GM12874 (cell line): ENCODE results near the gene PRKAR2B.

Experiments used
- TF ChIP-seq, protein P1 (sequence below): IDR thresholded peaks from 2 replicates; pipeline ENCODE4 v1.5.1; 2011; ENCODE audit warnings: low read depth, mild to moderate bottlenecking, control low read depth, low read length, moderate library complexity; ENCODE audit not compliant: insufficient read depth

Gene PRKAR2B

DNA sequence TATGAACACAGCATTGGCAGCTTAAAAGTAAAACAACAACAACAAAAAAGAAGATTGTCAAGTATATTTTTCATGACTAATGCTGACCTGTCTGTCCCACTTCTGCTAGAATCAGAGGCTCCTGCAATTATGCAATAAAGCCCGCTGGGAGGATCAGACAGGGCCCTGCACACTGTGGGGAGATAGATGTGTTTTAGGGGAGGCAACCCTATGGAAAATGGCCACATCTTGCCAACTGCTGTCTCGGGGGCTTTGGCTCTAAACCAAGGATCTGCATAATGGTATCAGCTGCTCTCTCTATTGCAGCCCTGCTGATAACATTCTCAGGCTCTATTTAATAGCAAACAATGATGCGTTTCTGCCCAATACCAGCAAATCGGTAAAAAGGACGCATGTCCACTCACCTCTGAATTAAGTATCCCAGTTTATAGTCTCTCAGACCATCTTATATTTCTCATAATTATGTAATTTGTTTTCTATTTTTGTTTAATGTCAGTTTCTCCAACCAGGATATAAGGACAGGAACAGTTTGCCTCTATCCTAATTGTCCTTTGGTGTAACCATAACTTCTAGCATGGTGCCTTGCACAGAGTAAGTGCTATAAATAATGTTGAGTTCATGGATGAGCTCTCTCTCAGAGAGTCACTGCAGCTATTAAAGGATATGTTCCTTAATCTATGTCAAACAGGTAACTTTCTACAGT is 15.3 kb upstream of the PRKAR2B start:
- TF ChIP-seq, protein P1, sequence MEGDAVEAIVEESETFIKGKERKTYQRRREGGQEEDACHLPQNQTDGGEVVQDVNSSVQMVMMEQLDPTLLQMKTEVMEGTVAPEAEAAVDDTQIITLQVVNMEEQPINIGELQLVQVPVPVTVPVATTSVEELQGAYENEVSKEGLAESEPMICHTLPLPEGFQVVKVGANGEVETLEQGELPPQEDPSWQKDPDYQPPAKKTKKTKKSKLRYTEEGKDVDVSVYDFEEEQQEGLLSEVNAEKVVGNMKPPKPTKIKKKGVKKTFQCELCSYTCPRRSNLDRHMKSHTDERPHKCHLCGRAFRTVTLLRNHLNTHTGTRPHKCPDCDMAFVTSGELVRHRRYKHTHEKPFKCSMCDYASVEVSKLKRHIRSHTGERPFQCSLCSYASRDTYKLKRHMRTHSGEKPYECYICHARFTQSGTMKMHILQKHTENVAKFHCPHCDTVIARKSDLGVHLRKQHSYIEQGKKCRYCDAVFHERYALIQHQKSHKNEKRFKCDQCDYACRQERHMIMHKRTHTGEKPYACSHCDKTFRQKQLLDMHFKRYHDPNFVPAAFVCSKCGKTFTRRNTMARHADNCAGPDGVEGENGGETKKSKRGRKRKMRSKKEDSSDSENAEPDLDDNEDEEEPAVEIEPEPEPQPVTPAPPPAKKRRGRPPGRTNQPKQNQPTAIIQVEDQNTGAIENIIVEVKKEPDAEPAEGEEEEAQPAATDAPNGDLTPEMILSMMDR, result no peak

DNA sequence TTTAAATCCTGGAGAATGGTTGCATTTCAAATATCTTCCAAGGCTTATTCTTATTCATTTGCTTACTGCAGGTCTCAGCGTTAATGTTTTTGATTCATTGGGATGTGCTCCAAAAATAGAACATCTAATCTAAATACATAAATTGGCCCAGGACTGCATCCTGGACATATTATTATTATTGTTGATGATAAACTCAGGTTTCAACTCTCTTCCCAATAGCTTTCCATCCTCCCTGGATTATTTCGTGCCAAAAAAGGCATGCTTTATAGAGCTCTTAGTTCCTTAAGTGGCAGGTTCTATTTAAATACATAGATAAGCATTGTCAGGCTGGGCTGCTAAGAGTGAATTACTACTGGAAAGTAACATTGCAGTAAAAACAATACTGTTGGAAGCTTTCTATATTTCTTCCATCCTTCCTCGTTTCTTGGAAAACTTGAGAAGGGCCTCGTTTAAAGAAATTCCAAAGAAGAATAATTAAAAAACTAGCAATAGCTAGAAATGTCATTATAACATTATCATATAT is 14.7 kb upstream of the PRKAR2B start:
- TF ChIP-seq, protein P1, result no peak

DNA sequence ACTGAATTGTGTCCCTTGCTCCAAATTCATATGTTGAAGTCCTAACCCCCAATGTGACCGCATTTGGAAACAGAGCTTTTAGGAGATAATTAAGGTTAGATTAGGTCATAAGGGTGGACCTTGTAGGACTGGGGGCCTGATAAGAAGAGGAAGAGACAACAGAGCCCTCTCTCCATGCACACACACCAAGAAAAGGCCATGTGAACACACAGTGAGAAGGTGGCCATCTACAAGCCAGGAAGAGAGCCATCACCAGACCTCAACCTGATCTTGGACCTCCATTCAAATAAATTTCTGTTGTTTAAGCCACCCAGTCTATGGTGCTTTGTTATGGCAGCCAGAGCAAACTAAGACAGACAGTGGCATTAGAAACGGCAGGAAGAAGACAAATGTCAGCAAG is 12.5 kb upstream of the PRKAR2B start:
- TF ChIP-seq, protein P1, result no peak

DNA sequence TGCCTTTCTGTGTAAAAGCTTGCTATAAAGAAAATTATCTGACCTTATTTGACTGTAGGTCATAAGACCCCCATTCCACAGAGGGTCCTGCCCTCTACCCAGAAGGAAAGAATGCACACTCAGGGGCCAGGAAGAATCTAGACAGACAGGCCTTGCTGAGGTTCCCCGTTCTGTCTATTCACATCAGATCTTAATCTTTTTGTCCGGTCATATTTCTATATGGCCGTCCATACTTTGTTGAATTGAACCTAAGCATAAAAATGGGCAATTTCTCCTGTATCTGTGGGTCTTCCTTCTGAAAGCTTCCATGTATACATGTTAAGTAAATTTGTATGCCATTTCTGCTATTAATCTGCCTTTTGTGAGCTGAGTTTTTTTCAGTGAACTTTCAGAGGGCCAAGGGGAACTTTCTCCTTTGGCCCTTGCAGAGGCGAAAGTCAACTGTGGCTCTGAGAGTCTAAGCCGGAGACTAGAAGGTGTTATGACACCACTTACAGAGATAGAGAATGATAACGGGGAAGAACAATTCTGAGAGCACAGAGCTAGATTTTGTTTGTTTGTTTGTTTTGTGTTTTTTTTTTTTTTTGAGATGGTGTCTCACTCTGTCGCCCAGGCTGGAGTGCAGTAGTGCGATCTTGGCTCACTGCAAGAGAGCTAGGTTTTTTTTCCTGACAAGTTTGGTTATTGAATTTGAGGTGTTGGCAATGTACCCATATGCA is 11.6 kb upstream of the PRKAR2B start:
- TF ChIP-seq, protein P1, result no peak

DNA sequence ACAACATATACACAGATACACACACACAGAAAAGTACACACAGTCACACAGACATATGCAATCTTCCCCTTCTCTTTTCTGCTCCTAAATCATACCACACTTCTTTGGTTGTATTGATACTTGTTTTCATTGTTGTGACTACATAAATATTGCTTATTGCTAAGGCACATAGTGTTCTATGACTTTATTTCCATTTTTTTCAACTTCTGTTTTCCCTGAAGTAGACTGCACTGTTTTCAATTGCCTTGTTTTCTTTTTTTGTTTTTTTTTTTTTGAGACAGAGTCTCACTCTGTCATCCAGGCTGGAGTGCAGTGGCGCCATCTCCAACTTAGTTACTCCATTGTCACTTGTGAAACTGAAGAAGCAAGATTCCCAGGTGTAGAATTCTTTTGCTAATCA is 10.0 kb upstream of the PRKAR2B start:
- TF ChIP-seq, protein P1, result no peak

DNA sequence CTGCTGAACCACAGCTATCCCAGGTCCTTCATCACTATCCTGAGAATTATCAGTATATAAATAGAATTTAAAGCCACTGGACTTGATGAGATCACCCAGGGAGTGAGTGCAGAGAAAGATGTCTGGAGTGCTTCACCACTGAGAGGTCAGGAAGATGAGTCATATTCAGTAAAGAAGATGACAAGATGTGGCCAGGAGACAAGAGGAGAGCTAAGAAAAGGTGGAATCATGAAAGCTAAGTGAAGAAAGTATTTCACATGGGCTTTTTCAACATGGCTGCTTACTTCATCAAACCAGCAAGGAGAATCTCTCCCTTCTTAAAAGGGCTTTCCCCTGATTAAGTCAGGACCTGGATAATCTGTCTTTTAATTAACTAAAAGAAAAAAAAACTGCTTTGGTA is 9.1 kb upstream of the PRKAR2B start:
- TF ChIP-seq, protein P1, result no peak

DNA sequence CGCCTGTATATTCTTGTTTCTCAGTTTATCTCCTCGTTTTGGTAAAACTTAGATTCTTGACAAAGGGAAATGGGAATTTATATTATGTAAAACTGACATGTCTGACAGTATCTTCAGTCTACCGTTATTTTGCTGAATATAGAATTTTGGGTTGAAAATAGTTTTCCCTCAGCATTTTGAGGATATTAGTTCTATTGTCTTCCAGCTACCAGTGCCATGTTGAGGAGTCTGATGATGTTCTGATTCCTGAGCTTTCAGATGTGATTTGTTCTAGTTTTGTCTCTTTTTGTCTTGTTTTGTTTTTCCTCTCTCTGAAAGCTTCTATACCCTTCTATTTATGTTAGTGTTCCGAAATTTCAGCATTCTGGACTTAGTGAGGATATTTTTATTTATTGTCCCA is 8.0 kb upstream of the PRKAR2B start:
- TF ChIP-seq, protein P1, result no peak
